HG03097 (cell line): ENCODE results near the gene DSCAM.

ENCODE experiments used
- ATAC-seq: cut with Tn5 transposase; IDR thresholded peaks from one replicate; pipeline ENCODE4 v1.9.1; 2021; ENCODE audit not compliant: unreplicated experiment, low FRiP score

The DSCAM gene

GRCh38 chr21:40770435-40771055, 76.4 kb downstream of the DSCAM start:
- ATAC-seq = no peak

GRCh38 chr21:40769231-40769630, 77.7 kb downstream of the DSCAM start:
- ATAC-seq = no peak

GRCh38 chr21:40768056-40768455, 78.9 kb downstream of the DSCAM start:
- ATAC-seq = no peak

GRCh38 chr21:40766381-40766780, 80.6 kb downstream of the DSCAM start:
- no peak for ATAC-seq

GRCh38 chr21:40765811-40766210, 81.1 kb downstream of the DSCAM start:
- ATAC-seq = no peak

GRCh38 chr21:40760821-40761220, 86.1 kb downstream of the DSCAM start:
- no peak for ATAC-seq

- ATAC-seq = no peak
Observed at GRCh38 chr21:40759061-40759460, 87.9 kb downstream of the DSCAM start.

- no peak for ATAC-seq
Observed at GRCh38 chr21:40757366-40757765, 89.6 kb downstream of the DSCAM start.

- no peak for ATAC-seq
Observed at GRCh38 chr21:40754466-40754865, 92.5 kb downstream of the DSCAM start.

- ATAC-seq = no peak
Observed at GRCh38 chr21:40753756-40754155, 93.2 kb downstream of the DSCAM start.

GRCh38 chr21:40752125-40752524, 94.8 kb downstream of the DSCAM start:
- ATAC-seq = no peak

GRCh38 chr21:40751221-40751620, 95.7 kb downstream of the DSCAM start:
- ATAC-seq = no peak

GRCh38 chr21:40736145-40736544, 110.8 kb downstream of the DSCAM start:
- no peak for ATAC-seq

- ATAC-seq = no peak
Observed at GRCh38 chr21:40733024-40733397, 113.9 kb downstream of the DSCAM start.

GRCh38 chr21:40732253-40733023, 114.5 kb downstream of the DSCAM start:
- no peak for ATAC-seq

GRCh38 chr21:40731206-40731605, 115.8 kb downstream of the DSCAM start:
- ATAC-seq = no peak

- ATAC-seq = no peak
Observed at GRCh38 chr21:40730426-40730800, 116.5 kb downstream of the DSCAM start.

GRCh38 chr21:40729761-40730425, 117.1 kb downstream of the DSCAM start:
- no peak for ATAC-seq

- ATAC-seq = no peak
Observed at GRCh38 chr21:40723966-40724365, 123.0 kb downstream of the DSCAM start.

GRCh38 chr21:40723317-40723716, 123.6 kb downstream of the DSCAM start:
- ATAC-seq = no peak

GRCh38 chr21:40719615-40720014, 127.3 kb downstream of the DSCAM start:
- no peak for ATAC-seq

GRCh38 chr21:40717028-40717427, 129.9 kb downstream of the DSCAM start:
- no peak for ATAC-seq
